WTC11 (cell line): ENCODE data around the gene IRF7. TPM values are rescaled to one million over a fixed set of nuclear protein-coding genes. Genes with fewer than 3 reads are reported as not detected.

Source experiments
- ARID4B ChIP-seq: sonication (generic); formaldehyde crosslinking; IDR thresholded peaks from 2 replicates; pipeline ENCODE4 v1.8.0; 2023; ENCODE audit warnings: missing genetic modification reagents, mild to moderate bottlenecking, borderline replicate concordance
- ETV6 ChIP-seq: sonication (generic); formaldehyde crosslinking; IDR thresholded peaks from 2 replicates; pipeline ENCODE4 v1.8.1; 2022; ENCODE audit warnings: mild to moderate bottlenecking, missing genetic modification reagents
- KAT7 ChIP-seq: sonication (generic); formaldehyde crosslinking; IDR thresholded peaks from 2 replicates; pipeline ENCODE4 v1.8.1; 2023; ENCODE audit warnings: missing genetic modification reagents, mild to moderate bottlenecking, borderline replicate concordance
- MAX ChIP-seq: sonication (generic); formaldehyde crosslinking; IDR thresholded peaks from 2 replicates; pipeline ENCODE4 v1.8.0; 2022; ENCODE audit warnings: mild to moderate bottlenecking, missing genetic modification reagents
- NR3C1 ChIP-seq: sonication (generic); formaldehyde crosslinking; conservative IDR thresholded peaks from 2 replicates; pipeline ENCODE4 v1.8.1; 2023; ENCODE audit warnings: low read depth, mild to moderate bottlenecking, missing genetic modification reagents
- RELA ChIP-seq: sonication (generic); formaldehyde crosslinking; IDR thresholded peaks from 2 replicates; pipeline ENCODE4 v1.8.1; 2022; ENCODE audit warnings: missing genetic modification reagents, mild to moderate bottlenecking, borderline replicate concordance
- RORB ChIP-seq: fragments of 250-450 bp; sonication (Bioruptor Pico); IDR thresholded peaks from 2 replicates; pipeline ENCODE4 v1.9.0; 2021; ENCODE audit warnings: mild to moderate bottlenecking
- SOX15 ChIP-seq: fragments of 250-450 bp; sonication (Bioruptor Pico); IDR thresholded peaks from 2 replicates; pipeline ENCODE4 v1.9.0; 2021; ENCODE audit warnings: mild to moderate bottlenecking
- TEAD1 ChIP-seq: sonication (generic); formaldehyde crosslinking; IDR thresholded peaks from 2 replicates; pipeline ENCODE4 v1.8.0; 2022; ENCODE audit warnings: mild to moderate bottlenecking, missing genetic modification reagents
- TEAD4 ChIP-seq: sonication (generic); formaldehyde crosslinking; IDR thresholded peaks from 2 replicates; pipeline ENCODE4 v1.8.0; 2022; ENCODE audit warnings: mild to moderate bottlenecking, missing genetic modification reagents
- USF1 ChIP-seq: sonication (generic); formaldehyde crosslinking; IDR thresholded peaks from 2 replicates; pipeline ENCODE4 v1.8.0; 2022; ENCODE audit warnings: mild to moderate bottlenecking, missing genetic modification reagents
- ZBTB21 ChIP-seq: sonication (generic); formaldehyde crosslinking; IDR thresholded peaks from 2 replicates; pipeline ENCODE4 v1.8.1; 2023; ENCODE audit warnings: mild to moderate bottlenecking, missing genetic modification reagents, borderline replicate concordance
- ZBTB43 ChIP-seq: sonication (generic); formaldehyde crosslinking; IDR thresholded peaks from 2 replicates; pipeline ENCODE4 v1.8.1; 2023; ENCODE audit warnings: mild to moderate bottlenecking, missing genetic modification reagents
- ZNF121 ChIP-seq: sonication (generic); formaldehyde crosslinking; IDR thresholded peaks from 2 replicates; pipeline ENCODE4 v1.8.0; 2023; ENCODE audit warnings: missing genetic modification reagents
- ZNF425 ChIP-seq: fragments of 250-450 bp; sonication (Bioruptor Pico); conservative IDR thresholded peaks from 2 replicates; pipeline ENCODE4 v1.9.0; 2021; ENCODE audit warnings: mild to moderate bottlenecking
- total RNA-seq: library from RNA; stranded (reverse); gene quantifications from 3 replicates; pipeline ENCODE4 v1.2.3, GENCODE V29; 2021
- TF ChIP-seq, protein P1 (sequence below): sonication (generic); formaldehyde crosslinking; IDR thresholded peaks from 2 replicates; pipeline ENCODE4 v1.8.1; 2022; ENCODE audit warnings: mild to moderate bottlenecking, moderate library complexity, missing genetic modification reagents

The IRF7 gene
- total RNA-seq, 1 experiment from 2014 or later, result 11.1 TPM

DNA sequence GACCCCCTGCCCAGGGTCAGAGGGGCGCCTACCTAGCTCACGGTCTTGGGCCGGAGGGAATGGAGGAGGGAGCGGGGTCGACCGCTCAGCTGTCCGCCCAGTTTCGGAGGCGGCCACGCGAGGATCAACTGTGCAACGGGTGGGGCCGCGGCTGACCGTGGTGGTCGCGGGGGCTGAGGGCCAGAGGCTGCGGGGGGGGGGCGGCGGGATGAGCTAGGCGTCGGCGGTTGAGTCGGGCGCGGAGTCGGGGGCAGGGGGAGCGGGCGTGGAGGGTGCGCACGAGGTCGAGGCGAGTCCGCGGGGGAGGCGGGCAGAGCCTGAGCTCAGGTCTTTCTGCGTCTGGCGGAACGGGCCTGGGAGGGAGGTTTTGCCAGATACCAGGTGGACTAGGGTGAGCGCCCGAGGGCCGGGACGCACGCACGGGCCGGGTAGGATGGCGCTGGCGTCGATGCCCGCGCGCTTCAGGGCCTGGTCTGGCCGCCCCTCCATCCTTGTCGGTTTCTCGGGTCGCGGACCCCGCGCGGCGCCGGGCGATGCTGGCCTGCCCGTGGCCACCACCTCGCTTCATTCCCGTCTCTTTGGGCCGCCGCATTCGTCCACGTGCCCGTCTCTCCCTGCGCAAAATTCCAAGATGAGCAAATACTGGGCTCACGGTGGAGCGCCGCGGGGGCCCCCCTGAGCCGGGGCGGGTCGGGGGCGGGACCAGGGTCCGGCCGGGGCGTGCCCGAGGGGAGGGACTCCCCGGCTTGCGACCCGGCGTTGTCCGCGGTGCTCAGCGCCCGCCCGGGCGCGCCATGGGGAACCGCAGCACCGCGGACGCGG, 21.0 kb upstream of the IRF7 start, which contains the start of gene DRD4 (continued):
- no peak for TF ChIP-seq ARID4B (CRISPR knock-in tag)
- TF ChIP-seq RELA (CRISPR knock-in tag), result no peak
- TF ChIP-seq ZNF121 (CRISPR knock-in tag), result peak; percentile 60; the same call in 1 of the 2 replicates
- TF ChIP-seq ZNF425 (CRISPR knock-in tag), result no peak
- TF ChIP-seq USF1 (CRISPR knock-in tag), result peak; percentile 41; the same call in 1 of the 2 replicates
- TF ChIP-seq ZBTB43, result peak; percentile 25; the same call in 1 of the 2 replicates
- no peak for TF ChIP-seq NR3C1
- peak; percentile 52; the same call in 1 of the 2 replicates for TF ChIP-seq ZBTB21 (CRISPR knock-in tag)
- TF ChIP-seq SOX15 (CRISPR knock-in tag), result no peak
- TF ChIP-seq KAT7 (CRISPR knock-in tag), result no peak
- no peak for TF ChIP-seq RORB (CRISPR knock-in tag)
- TF ChIP-seq MAX, result peak; percentile 34; the same call in 1 of the 2 replicates
- TF ChIP-seq, protein P1, sequence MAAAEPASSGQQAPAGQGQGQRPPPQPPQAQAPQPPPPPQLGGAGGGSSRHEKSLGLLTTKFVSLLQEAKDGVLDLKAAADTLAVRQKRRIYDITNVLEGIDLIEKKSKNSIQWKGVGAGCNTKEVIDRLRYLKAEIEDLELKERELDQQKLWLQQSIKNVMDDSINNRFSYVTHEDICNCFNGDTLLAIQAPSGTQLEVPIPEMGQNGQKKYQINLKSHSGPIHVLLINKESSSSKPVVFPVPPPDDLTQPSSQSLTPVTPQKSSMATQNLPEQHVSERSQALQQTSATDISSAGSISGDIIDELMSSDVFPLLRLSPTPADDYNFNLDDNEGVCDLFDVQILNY (CRISPR knock-in tag), result no peak
- TF ChIP-seq TEAD4 (CRISPR knock-in tag), result no peak
- no peak for TF ChIP-seq TEAD1 (CRISPR knock-in tag)
- no peak; the same call in 1 of the 2 replicates for TF ChIP-seq ETV6 (CRISPR knock-in tag)
- TF ChIP-seq, all 79 proteins: peak for 10
